B cell (primary cell): Measurements from ENCODE around the gene ACRV1. TPM values are rescaled to one million over a fixed set of nuclear protein-coding genes. Genes with fewer than 3 reads are reported as not detected.

ENCODE experiments used
- ATAC-seq: fragments of 200-7000 bp; cut with Tn5 transposase; one replicate; pipeline ENCODE4 v1.10.0; 2021; ENCODE audit warnings: low read depth, mild to moderate bottlenecking, moderate number of reproducible peaks, moderate library complexity
- CTCF ChIA-PET: fragments of 350-600 bp; sonication (Branson Sonifier 250); formaldehyde crosslinking; loops from one replicate; lab custom pipeline; 2021; ENCODE audit warnings: antibody characterized with exemption, inconsistent platforms; lab: Charles Lee
- POLR2A ChIA-PET: fragments of 350-600 bp; sonication (Branson Sonifier 250); formaldehyde crosslinking; loops from one replicate; lab custom pipeline; 2021; ENCODE audit warnings: antibody characterized with exemption; lab: Charles Lee
- DNase-seq: peaks from one replicate; pipeline ENCODE4 v3.0.0; 2013
- H2AFZ ChIP-seq: 2 replicates; pipeline ENCODE4 v1.6.1; 2012; ENCODE audit warnings: mild to moderate bottlenecking, low read depth, low read length; ENCODE audit not compliant: insufficient read depth, poor library complexity, severe bottlenecking
- H3K27ac ChIP-seq, 2 donors: 1 replicate in 1 of 2; 2 replicates in 1 of 2; pipeline ENCODE4 v1.5.1; 2012 to 2013; ENCODE audit warnings: low read length in 2 of 2, mild to moderate bottlenecking in 2 of 2, moderate library complexity in 1 of 2
- H3K27me3 ChIP-seq, 4 experiments: fragments of 200-600 bp in 1 of 4; sonication (generic) in 1 of 4; replicated peaks in 1 of 4; 1 replicate in 2 of 4; 2 replicates in 2 of 4; pipeline versions ENCODE4 v1.6.1 to v1.7.0; 2013 to 2016; ENCODE audit warnings: low read length in 3 of 4, mild to moderate bottlenecking in 2 of 4, mixed read lengths in 1 of 4, moderate library complexity in 1 of 4; ENCODE audit not compliant: insufficient read depth in 4 of 4, control insufficient read depth in 3 of 4; ENCODE audit errors: control extremely low read depth in 1 of 4
- H3K36me3 ChIP-seq, 2 experiments: replicated peaks in 1 of 2; 1 replicate in 1 of 2; 2 replicates in 1 of 2; pipeline versions ENCODE4 v1.6.1 to v1.7.1; 2013; ENCODE audit warnings: low read length in 1 of 2; ENCODE audit not compliant: insufficient read depth in 2 of 2, control insufficient read depth in 1 of 2; ENCODE audit errors: control extremely low read depth in 1 of 2, extremely low read depth in 1 of 2
- H3K4me1 ChIP-seq, 2 donors: fragments of 200-600 bp in 1 of 2; sonication (generic) in 1 of 2; 1 replicate in 1 of 2; 2 replicates in 1 of 2; pipeline versions ENCODE4 v1.5.1 to v1.6.1; 2013 to 2017; ENCODE audit warnings: low read length in 2 of 2; ENCODE audit not compliant: control insufficient read depth in 2 of 2, insufficient read depth in 2 of 2
- H3K4me2 ChIP-seq: replicated peaks from 2 replicates; pipeline ENCODE3; 2012; ENCODE audit warnings: mild to moderate bottlenecking, low read depth, low read length; ENCODE audit not compliant: poor library complexity, severe bottlenecking
- H3K4me3 ChIP-seq, 5 experiments: fragments of 200-600 bp in 1 of 5; sonication (generic) in 1 of 5; 1 replicate in 3 of 5; 2 replicates in 2 of 5; pipeline versions ENCODE4 v1.5.1 to v1.7.0; 2011 to 2016; ENCODE audit warnings: low read length in 4 of 5, mild to moderate bottlenecking in 4 of 5, low read depth in 2 of 5, control low read depth in 1 of 5, moderate library complexity in 1 of 5; ENCODE audit not compliant: insufficient read depth in 1 of 5; ENCODE audit errors: control extremely low read depth in 1 of 5, extremely low read depth in 1 of 5
- H3K79me2 ChIP-seq: fragments of 200-600 bp; sonication (generic); one replicate; pipeline ENCODE4 v1.6.0; 2016; ENCODE audit warnings: low read length; ENCODE audit not compliant: control insufficient read depth, insufficient read depth
- H3K9ac ChIP-seq: fragments of 200-600 bp; sonication (generic); 2 replicates; pipeline ENCODE4 v1.6.1; 2017; ENCODE audit warnings: mild to moderate bottlenecking, low read length, moderate library complexity
- H3K9me3 ChIP-seq, 3 donors: one replicate each; pipeline versions ENCODE4 v1.6.1 to v1.7.1; 2013; ENCODE audit warnings: low read length in 2 of 3; ENCODE audit not compliant: control insufficient read depth in 2 of 3, insufficient read depth in 1 of 3; ENCODE audit errors: control extremely low read depth in 1 of 3
- H4K20me1 ChIP-seq: 2 replicates; pipeline ENCODE4 v1.6.0; 2012; ENCODE audit warnings: mild to moderate bottlenecking, low read length; ENCODE audit not compliant: insufficient read depth, control insufficient read depth, poor library complexity, severe bottlenecking
- H3K27ac Mint-ChIP-seq: one replicate; pipeline ENCODE4 v1.8.0; 2021; ENCODE audit warnings: mixed read lengths
- H3K27me3 Mint-ChIP-seq: one replicate; pipeline ENCODE4 v1.8.0; 2021; ENCODE audit warnings: mixed read lengths
- H3K4me1 Mint-ChIP-seq: one replicate; pipeline ENCODE4 v1.8.0; 2021; ENCODE audit warnings: mixed read lengths
- H3K4me3 Mint-ChIP-seq: one replicate; pipeline ENCODE4 v1.8.0; 2021; ENCODE audit warnings: mixed read lengths
- H3K9me3 Mint-ChIP-seq: one replicate; pipeline ENCODE4 v1.8.0; 2022; ENCODE audit warnings: mixed read lengths; ENCODE audit not compliant: insufficient read depth
- CTCF ChIP-seq: fragments of 200-600 bp; IDR thresholded peaks from one replicate; pipeline ENCODE4 v1.8.0; 2022; ENCODE audit warnings: antibody characterized with exemption, mild to moderate bottlenecking
- EZH2 ChIP-seq: IDR thresholded peaks from 2 replicates; pipeline ENCODE4 v1.6.1; 2012; ENCODE audit warnings: borderline replicate concordance, low read depth, mild to moderate bottlenecking, moderate library complexity, low read length; ENCODE audit not compliant: insufficient read depth, poor library complexity, severe bottlenecking
- WGBS: methylation state at CpG from one replicate; pipeline ENCODE4 v1.1.5; 2013; ENCODE audit warnings: missing lambda C conversion rate; ENCODE audit not compliant: insufficient coverage; 5-methylcytosine and 5-hydroxymethylcytosine counted together
- intact Hi-C: fragments of 100-400 bp; cut with micrococcal nuclease; formaldehyde crosslinking; loops from one replicate; pipeline ENCODE4 v1.10.0; 2022
- polyA plus RNA-seq: library from polyadenylated mRNA; depleted of rRNA; stranded (reverse); fragments of >200 nt; gene quantifications from 2 replicates; pipeline ENCODE4 v1.2.3, GENCODE V29; 2012
- total RNA-seq, 2 donors: library from RNA; stranded (reverse); fragments of 120-200 nt in 1 of 2; gene quantifications; 1 replicate in 1 of 2; 2 replicates in 1 of 2; pipeline versions ENCODE4 v1.2.3 to v1.2.4, GENCODE V29; 2013 to 2022

The ACRV1 gene
- total and polyA plus RNA-seq, 2 donors (not counting 1 experiment from before 2014, with no cell fraction given) = not detected

GRCh38 chr11:125626288-125626950, 54.2 kb downstream of the ACRV1 start:
- Histone ChIP-seq H3K27ac (peak overlapping the region in 1 of 2 donors; percentile 98), H3K27me3 (no peaks in the 10 kb centered on the region), H3K9ac (peak overlapping the region; percentile 90), H3K4me1 (peaks cover 11 to 18% of the 10 kb centered on the region in 2 donors), H3K4me3 (peak overlapping the region; percentile 81 to 96 (median 94)), H4K20me1 (no peaks in the 10 kb centered on the region), H3K9me3 (no peaks in the 10 kb centered on the region), H3K79me2 (no peaks in the 10 kb centered on the region), H2AFZ (peak overlapping the region; percentile 84), H3K36me3 (peaks cover 0 to 2% of the 10 kb centered on the region in 2 experiments), H3K4me2 (peak overlapping the region; percentile 85)
- peak overlapping the region; percentile 95 for H3K4me3 Mint-ChIP-seq
- H3K4me1 Mint-ChIP-seq = peaks cover 14% of the 10 kb centered on the region
- 6% methylated on average over 5 of the region's 18 CpGs for WGBS
- intact Hi-C loops = no loop called here
- CTCF ChIA-PET = interaction anchor here (0.9 to 1.7 kb wide), 4 partner anchors 56 to 269 kb away, joined by 3 to 4 read pairs (median 4); partner anchors contain the start of gene EI24
- POLR2A ChIA-PET = interaction anchor here (0.6 kb wide), 1 partner anchor 58 kb away, joined by 8 read pairs; no protein-coding TSS in a partner anchor
- peak overlapping the region; percentile 79 for H3K27ac Mint-ChIP-seq
- no peaks in the 10 kb centered on the region for H3K9me3 Mint-ChIP-seq
- ATAC-seq (peak; percentile 15), DNase-seq (peak; percentile 58)
- TF ChIP-seq CTCF = peak; percentile 39
- TF ChIP-seq EZH2 = no peak
- H3K27me3 Mint-ChIP-seq = no peaks in the 10 kb centered on the region
